HG02642 (cell line): ENCODE measurements around the gene PTTG1IP.
A peak's percentile ranks its signal among the peaks of the same experiment; 100 is the strongest.
"Not testable (repeated sequence)": the region's sequence is repeated elsewhere in the genome, so short reads cannot be mapped to it uniquely, and the experiment has no call there.

Source experiments
- ATAC-seq: cut with Tn5 transposase; IDR thresholded peaks from one replicate; pipeline ENCODE4 v1.9.1; 2021; ENCODE audit warnings: mild to moderate bottlenecking; ENCODE audit not compliant: unreplicated experiment, poor library complexity

PTTG1IP gene

GRCh38 chr21:44873356-44874239, at the start of gene PTTG1IP:
Gene PTTG1IP, minus strand, starts transcription at chr21:44873690. Its CDS starts 74 bp downstream, at chr21:44873616.
- peak; percentile 81 for ATAC-seq

- no peak for ATAC-seq
Observed at GRCh38 chr21:44921928-44922327, 48.4 kb upstream of the PTTG1IP start.

GRCh38 chr21:44920694-44921604, 47.5 kb upstream of the PTTG1IP start, which contains the start of gene ITGB2:
Gene ITGB2, minus strand, starts transcription at chr21:44920899. Its CDS starts 10,117 bp downstream, at chr21:44910782.
- ATAC-seq: peak; percentile 63

- ATAC-seq: peak; percentile 12
Observed at GRCh38 chr21:44919913-44920693, 46.6 kb upstream of the PTTG1IP start.

- ATAC-seq: no peak
Observed at GRCh38 chr21:44919111-44919912, 45.8 kb upstream of the PTTG1IP start.

- ATAC-seq: no peak
Observed at GRCh38 chr21:44918581-44919033, 45.1 kb upstream of the PTTG1IP start.

- ATAC-seq: no peak
Observed at GRCh38 chr21:44918107-44918470, 44.6 kb upstream of the PTTG1IP start.

- ATAC-seq: no peak
Observed at GRCh38 chr21:44917446-44918106, 44.1 kb upstream of the PTTG1IP start.

- no peak for ATAC-seq
Observed at GRCh38 chr21:44916965-44917364, 43.5 kb upstream of the PTTG1IP start.

- peak; percentile 54 for ATAC-seq
Observed at GRCh38 chr21:44914176-44914874, 40.8 kb upstream of the PTTG1IP start.

- ATAC-seq: no peak
Observed at GRCh38 chr21:44913425-44914175, 40.1 kb upstream of the PTTG1IP start.

- not testable (repeated sequence) for ATAC-seq
Observed at GRCh38 chr21:44912506-44913412, 39.3 kb upstream of the PTTG1IP start.

- no peak for ATAC-seq
Observed at GRCh38 chr21:44912158-44912473, 38.6 kb upstream of the PTTG1IP start.

GRCh38 chr21:44911384-44912157, 38.1 kb upstream of the PTTG1IP start:
- no peak for ATAC-seq

GRCh38 chr21:44911068-44911383, 37.5 kb upstream of the PTTG1IP start:
- ATAC-seq: no peak
